Stimulated activated CD8-positive, alpha-beta memory T cell treated with anti-CD3 and anti-CD28 coated beads, Interleukin-12 subunit alpha, Interleukin-12 subunit beta, amount 100 ng/mL, for 4 hours (primary cell): ENCODE data around the gene IKBKG.
"Not testable (repeated sequence)": the region's sequence is repeated elsewhere in the genome, so short reads cannot be mapped to it uniquely, and the experiment has no call there.

Experiments used
- DNase-seq: peaks from one replicate; pipeline ENCODE4 v3.0.0-alpha.2; 2020; ENCODE audit warnings: low read depth

IKBKG gene

GRCh38 chrX:154526901-154527675, 20.3 kb upstream of the IKBKG start:
- DNase-seq = no peak

- DNase-seq = no peak
These were observed 18.2 kb upstream of the IKBKG start for GRCh38 chrX:154529206-154529612.

GRCh38 chrX:154530286-154530685, 17.1 kb upstream of the IKBKG start:
- no peak for DNase-seq

GRCh38 chrX:154531626-154532025, 15.8 kb upstream of the IKBKG start:
- no peak for DNase-seq

- no peak for DNase-seq
These were observed 14.7 kb upstream of the IKBKG start for GRCh38 chrX:154532690-154533089.

- DNase-seq = peak; percentile 77
These were observed 12.7 kb upstream of the IKBKG start for GRCh38 chrX:154534526-154535322.

- no peak for DNase-seq
These were observed 11.5 kb upstream of the IKBKG start for GRCh38 chrX:154535892-154536291.

GRCh38 chrX:154539077-154539476, 8.3 kb upstream of the IKBKG start:
- no peak for DNase-seq

- not testable (repeated sequence) for DNase-seq
These were observed 7.1 kb upstream of the IKBKG start for GRCh38 chrX:154540365-154540764.

- DNase-seq = no peak
These were observed 6.4 kb upstream of the IKBKG start for GRCh38 chrX:154540897-154541535.

- DNase-seq = no peak
These were observed 5.9 kb upstream of the IKBKG start for GRCh38 chrX:154541589-154541895.

- DNase-seq = peak; percentile 48
These were observed 5.3 kb upstream of the IKBKG start for GRCh38 chrX:154541896-154542722.

- no peak for DNase-seq
These were observed 4.5 kb upstream of the IKBKG start for GRCh38 chrX:154542723-154543424.

GRCh38 chrX:154545673-154546274, 1.6 kb upstream of the IKBKG start:
- no peak for DNase-seq

GRCh38 chrX:154546354-154547244, 821 bp upstream of the IKBKG start, which contains the start of gene G6PD:
Gene G6PD, minus strand, starts transcription at chrX:154546846. Its CDS starts 691 bp downstream, at chrX:154546155.
- peak; percentile 72 for DNase-seq

- DNase-seq = no peak
These were observed 552 bp downstream of the IKBKG start for GRCh38 chrX:154548028-154548316.

GRCh38 chrX:154549766-154550165, 2.3 kb downstream of the IKBKG start:
- no peak for DNase-seq

- not testable (repeated sequence) for DNase-seq
These were observed 4.8 kb downstream of the IKBKG start for GRCh38 chrX:154552112-154552806.

- DNase-seq = not testable (repeated sequence)
These were observed 10.8 kb downstream of the IKBKG start for GRCh38 chrX:154558060-154558690.
